Peyer's patch (tissue), 4 donors: ENCODE results near the gene ATN1. TPM values are rescaled to one million over a fixed set of nuclear protein-coding genes. Genes with fewer than 3 reads are reported as not detected.
A peak's percentile ranks its signal among the peaks of the same experiment; 100 is the strongest.

Experiments used
- DNase-seq, 3 donors: peaks; one replicate each; pipeline ENCODE4 v3.0.0-alpha.2; 2017 to 2019
- H3K27ac ChIP-seq, 4 donors: fragments of 200-600 bp; sonication (generic); one replicate each; pipeline ENCODE4 v1.5.1; 2016 to 2019
- H3K27me3 ChIP-seq, 2 donors: fragments of 200-600 bp; sonication (generic); one replicate each; pipeline ENCODE4 v1.5.1; 2019
- H3K36me3 ChIP-seq, 3 donors: fragments of 200-600 bp; sonication (generic); one replicate each; pipeline ENCODE4 v1.5.1; 2016 to 2019
- H3K4me1 ChIP-seq, 4 donors: fragments of 200-600 bp; sonication (generic); one replicate each; pipeline ENCODE4 v1.5.1; 2016 to 2019
- H3K4me3 ChIP-seq, 4 donors: fragments of 200-600 bp; sonication (generic); 1 replicate in 3 of 4; 2 replicates in 1 of 4; pipeline ENCODE4 v1.5.1; 2016 to 2019; ENCODE audit warnings: mild to moderate bottlenecking in 1 of 4
- H3K9me3 ChIP-seq, 4 donors: fragments of 200-600 bp; sonication (generic); one replicate each; pipeline ENCODE4 v1.5.1; 2016 to 2019; ENCODE audit warnings: mild to moderate bottlenecking in 1 of 4
- POLR2A ChIP-seq, 2 donors: fragments of 450-650 bp; IDR thresholded peaks; one replicate each; pipeline ENCODE4 v1.5.1; 2017; ENCODE audit warnings: antibody characterized with exemption in 2 of 2, mild to moderate bottlenecking in 2 of 2, moderate library complexity in 2 of 2
- total RNA-seq, 4 donors: library from RNA; depleted of rRNA; stranded (reverse); fragments of >200 nt; gene quantifications; one replicate each; pipeline ENCODE4 v1.1.0, GENCODE V29; 2016
- TF ChIP-seq, protein P1 (sequence below), 6 experiments: fragments of 450-650 bp in 4 of 6; fragments of 200-600 bp in 2 of 6; sonication (generic) in 1 of 6; IDR thresholded peaks; one replicate each; pipeline ENCODE4 v1.5.1; 2017 to 2019; ENCODE audit warnings: antibody characterized with exemption in 6 of 6, mild to moderate bottlenecking in 3 of 6, moderate library complexity in 1 of 6

ATN1 gene
- total RNA-seq, 4 donors from 2014 or later = 77.6 to 337 (median 125) TPM

- DNase-seq = no peak
- TF ChIP-seq, protein P1, sequence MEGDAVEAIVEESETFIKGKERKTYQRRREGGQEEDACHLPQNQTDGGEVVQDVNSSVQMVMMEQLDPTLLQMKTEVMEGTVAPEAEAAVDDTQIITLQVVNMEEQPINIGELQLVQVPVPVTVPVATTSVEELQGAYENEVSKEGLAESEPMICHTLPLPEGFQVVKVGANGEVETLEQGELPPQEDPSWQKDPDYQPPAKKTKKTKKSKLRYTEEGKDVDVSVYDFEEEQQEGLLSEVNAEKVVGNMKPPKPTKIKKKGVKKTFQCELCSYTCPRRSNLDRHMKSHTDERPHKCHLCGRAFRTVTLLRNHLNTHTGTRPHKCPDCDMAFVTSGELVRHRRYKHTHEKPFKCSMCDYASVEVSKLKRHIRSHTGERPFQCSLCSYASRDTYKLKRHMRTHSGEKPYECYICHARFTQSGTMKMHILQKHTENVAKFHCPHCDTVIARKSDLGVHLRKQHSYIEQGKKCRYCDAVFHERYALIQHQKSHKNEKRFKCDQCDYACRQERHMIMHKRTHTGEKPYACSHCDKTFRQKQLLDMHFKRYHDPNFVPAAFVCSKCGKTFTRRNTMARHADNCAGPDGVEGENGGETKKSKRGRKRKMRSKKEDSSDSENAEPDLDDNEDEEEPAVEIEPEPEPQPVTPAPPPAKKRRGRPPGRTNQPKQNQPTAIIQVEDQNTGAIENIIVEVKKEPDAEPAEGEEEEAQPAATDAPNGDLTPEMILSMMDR (IDR thresholded peaks at IDR 0.05) = no peak
- TF ChIP-seq POLR2A (IDR thresholded peaks at IDR 0.05) = no peak
- H3K4me1 ChIP-seq = peaks cover 0 to 14% (median 0%) of the 10 kb centered on the region in 4 donors
- no peaks in the 10 kb centered on the region for H3K9me3 ChIP-seq
- H3K4me3 ChIP-seq = no peak overlapping the region
- H3K27me3 ChIP-seq = no peaks in the 10 kb centered on the region
- H3K27ac ChIP-seq = peak overlapping the region in 1 of 4 donors; percentile 27
- H3K36me3 ChIP-seq = peaks cover 0 to 90% (median 0%) of the 10 kb centered on the region in 3 donors
Measured at GRCh38 chr12:6979021-6979420, 51.3 kb downstream of the ATN1 start.

GRCh38 chr12:6979453-6979852, 51.7 kb downstream of the ATN1 start:
- peaks cover 0 to 14% (median 0%) of the 10 kb centered on the region in 4 donors for H3K4me1 ChIP-seq
- TF ChIP-seq, protein P1 (IDR thresholded peaks at IDR 0.05) = no peak
- no peak for TF ChIP-seq POLR2A (IDR thresholded peaks at IDR 0.05)
- H3K4me3 ChIP-seq = no peak overlapping the region

DNA sequence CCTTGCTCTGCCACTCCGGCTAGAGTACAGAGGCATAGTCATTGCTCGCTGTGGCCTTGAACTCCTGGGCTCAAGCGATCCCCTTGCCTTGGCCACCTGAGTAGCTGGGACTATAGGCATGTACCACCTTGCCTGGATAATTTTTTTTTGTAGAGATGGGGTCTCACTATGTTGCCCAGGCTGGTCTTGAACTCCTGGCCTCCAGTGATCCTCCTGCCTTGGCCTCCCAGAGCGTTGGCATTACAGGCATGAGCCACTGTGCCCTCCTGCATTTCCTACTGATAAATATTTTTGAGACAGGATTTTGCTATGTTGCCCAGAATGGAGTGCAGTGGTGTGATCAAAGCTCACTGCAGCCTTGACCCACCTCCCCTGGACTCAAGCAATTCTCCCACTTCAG, 52.3 kb downstream of the ATN1 start:
- H3K4me3 ChIP-seq = no peak overlapping the region
- no peaks in the 10 kb centered on the region for H3K27me3 ChIP-seq
- peaks cover 0 to 80% (median 0%) of the 10 kb centered on the region in 3 donors for H3K36me3 ChIP-seq
- no peaks in the 10 kb centered on the region for H3K9me3 ChIP-seq
- DNase-seq = no peak
- H3K4me1 ChIP-seq = peaks cover 0 to 15% (median 0%) of the 10 kb centered on the region in 4 donors
- peak overlapping the region in 3 of 4 donors; percentile 11 to 82 (median 46) for H3K27ac ChIP-seq
- TF ChIP-seq POLR2A (IDR thresholded peaks at IDR 0.05) = no peak
- TF ChIP-seq, protein P1 (IDR thresholded peaks at IDR 0.05) = no peak

More at GRCh38 chr12:6979453-6979852, 51.7 kb downstream of the ATN1 start:
- no peaks in the 10 kb centered on the region for H3K27me3 ChIP-seq
- H3K9me3 ChIP-seq = no peaks in the 10 kb centered on the region
- DNase-seq = no peak
- peak overlapping the region in 1 of 4 donors; percentile 27 for H3K27ac ChIP-seq
- peaks cover 0 to 86% (median 0%) of the 10 kb centered on the region in 3 donors for H3K36me3 ChIP-seq

DNA sequence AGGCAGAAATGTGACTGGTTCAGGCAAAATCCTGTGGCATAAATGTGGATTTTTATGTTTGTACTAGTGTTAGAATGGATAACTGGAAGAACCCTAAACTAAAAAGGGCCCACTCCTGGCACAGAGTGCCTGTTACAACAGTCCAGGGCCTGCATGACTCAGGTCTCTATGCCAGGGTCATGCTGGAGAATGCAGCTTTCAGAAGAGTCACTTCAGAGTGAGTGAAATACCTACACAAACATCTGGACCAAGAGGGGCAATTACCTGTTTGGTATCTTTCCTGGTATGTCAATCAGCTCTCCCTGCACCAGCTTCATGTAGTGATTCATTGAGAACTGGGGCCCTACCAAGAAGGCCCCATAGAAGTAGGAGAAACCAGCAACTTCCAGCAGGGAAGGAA, 53.0 kb downstream of the ATN1 start:
- Histone ChIP-seq H3K36me3 (peaks cover 0 to 73% (median 0%) of the 10 kb centered on the region in 3 donors), H3K4me1 (peaks cover 0 to 18% (median 0%) of the 10 kb centered on the region in 4 donors), H3K4me3 (no peak overlapping the region), H3K9me3 (no peaks in the 10 kb centered on the region), H3K27ac (peak overlapping the region in 3 of 4 donors; percentile 11 to 82 (median 46)), H3K27me3 (no peaks in the 10 kb centered on the region)
- no peak for DNase-seq
- TF ChIP-seq POLR2A (IDR thresholded peaks at IDR 0.05) = no peak
- TF ChIP-seq, protein P1 (IDR thresholded peaks at IDR 0.05) = no peak

DNA sequence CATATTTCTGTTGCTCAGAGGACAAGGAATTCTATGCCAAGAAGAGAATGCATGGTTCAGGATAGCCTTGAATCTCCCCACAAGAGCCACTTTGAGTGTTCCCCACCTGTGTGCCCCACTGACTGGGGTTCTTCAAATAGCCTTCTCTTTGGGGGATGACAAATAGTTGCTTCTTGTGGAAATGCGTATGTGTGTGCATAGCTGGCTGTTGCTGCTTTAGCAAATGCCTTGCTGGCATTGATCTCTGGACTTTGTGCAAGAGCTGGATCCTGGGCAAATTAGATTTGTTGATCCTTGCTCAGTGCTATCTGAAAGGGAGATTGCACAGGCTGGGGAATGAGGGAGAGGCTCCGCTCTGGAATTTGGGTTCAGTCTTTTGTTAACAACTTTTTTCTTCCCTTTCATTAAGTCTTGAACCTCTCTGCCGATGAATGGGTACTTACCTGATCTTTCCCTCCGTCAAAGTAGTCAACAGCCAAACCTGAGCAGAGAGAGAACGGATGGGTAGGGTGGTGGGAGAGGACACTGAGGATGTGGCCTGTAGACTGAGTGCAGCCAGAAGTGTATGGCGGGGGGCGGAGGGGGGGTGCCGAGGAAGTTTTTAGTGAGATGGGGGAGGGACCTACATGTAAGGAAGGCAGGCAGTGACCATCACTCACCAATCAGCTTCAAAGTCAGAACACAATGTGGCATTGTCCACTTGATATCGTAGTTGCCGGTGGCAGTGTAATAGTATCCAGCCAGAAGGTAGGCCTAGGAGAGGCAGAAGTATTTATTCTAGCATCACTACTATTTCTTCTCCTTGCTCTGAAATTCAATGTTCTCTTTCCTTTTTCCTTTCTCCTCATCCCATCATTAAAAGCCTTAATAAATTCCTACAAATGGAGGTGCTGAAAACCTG, 53.6 kb downstream of the ATN1 start:
- Histone ChIP-seq H3K9me3 (no peaks in the 10 kb centered on the region), H3K27me3 (no peaks in the 10 kb centered on the region), H3K4me1 (peaks cover 0 to 18% (median 0%) of the 10 kb centered on the region in 4 donors), H3K36me3 (peaks cover 0 to 66% (median 0%) of the 10 kb centered on the region in 3 donors), H3K27ac (peak overlapping the region in 3 of 4 donors; percentile 11 to 82 (median 46)), H3K4me3 (no peak overlapping the region)
- peak in 1 of 3 donors; percentile 70 for DNase-seq
- TF ChIP-seq POLR2A (IDR thresholded peaks at IDR 0.05) = no peak
- TF ChIP-seq, protein P1 (IDR thresholded peaks at IDR 0.05) = no peak
